Measurements from ENCODE around the gene SUSD1.

DNA sequence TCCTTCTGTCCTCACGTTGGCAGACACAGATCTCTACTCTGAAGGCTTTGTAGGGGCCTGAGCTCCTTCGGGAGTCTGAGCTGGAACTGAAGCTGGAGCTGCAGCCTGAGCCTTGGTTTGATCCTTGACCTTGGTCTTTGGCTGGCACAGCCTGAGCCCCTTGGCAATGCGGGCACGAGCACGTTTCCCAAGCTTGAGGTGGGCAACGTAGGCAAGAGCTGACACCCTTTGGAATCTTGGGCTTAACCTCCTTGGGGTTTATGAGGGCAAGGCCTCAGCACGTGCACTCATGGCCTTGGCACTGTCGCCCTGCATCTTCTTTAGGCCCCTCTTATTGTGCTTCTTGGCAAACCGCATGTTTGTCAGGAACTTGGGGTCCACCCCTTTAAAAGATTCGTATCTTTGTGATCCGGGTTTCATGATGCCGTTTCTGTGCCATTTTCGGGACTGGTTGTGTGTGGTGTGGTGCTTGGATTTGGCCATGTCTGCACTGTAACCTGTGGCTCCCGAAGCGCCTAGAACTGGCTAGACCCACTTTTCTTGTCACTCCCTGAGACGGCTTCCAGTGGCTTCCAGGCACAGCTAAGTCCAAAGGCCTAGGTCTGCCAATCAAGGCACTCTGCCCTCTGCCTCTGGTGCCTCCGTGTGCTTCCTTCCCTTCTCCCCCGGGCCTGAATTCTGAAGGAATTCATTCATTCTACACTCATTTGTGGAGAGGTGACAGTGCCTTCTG is 1.4 kb downstream of the SUSD1 start:
- TF ChIP-seq, protein P1, sequence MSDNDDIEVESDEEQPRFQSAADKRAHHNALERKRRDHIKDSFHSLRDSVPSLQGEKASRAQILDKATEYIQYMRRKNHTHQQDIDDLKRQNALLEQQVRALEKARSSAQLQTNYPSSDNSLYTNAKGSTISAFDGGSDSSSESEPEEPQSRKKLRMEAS (IDR thresholded peaks at IDR 0.05), result no peak
- TF ChIP-seq, protein P2, sequence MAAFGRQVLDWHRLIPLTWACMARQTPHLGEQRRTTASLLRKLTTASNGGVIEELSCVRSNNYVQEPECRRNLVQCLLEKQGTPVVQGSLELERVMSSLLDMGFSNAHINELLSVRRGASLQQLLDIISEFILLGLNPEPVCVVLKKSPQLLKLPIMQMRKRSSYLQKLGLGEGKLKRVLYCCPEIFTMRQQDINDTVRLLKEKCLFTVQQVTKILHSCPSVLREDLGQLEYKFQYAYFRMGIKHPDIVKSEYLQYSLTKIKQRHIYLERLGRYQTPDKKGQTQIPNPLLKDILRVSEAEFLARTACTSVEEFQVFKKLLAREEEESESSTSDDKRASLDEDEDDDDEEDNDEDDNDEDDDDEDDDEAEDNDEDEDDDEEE (CRISPR knock-in tag; IDR thresholded peaks at IDR 0.05), result no peak
- TF ChIP-seq POLR2A (IDR thresholded peaks at IDR 0.05; ENCODE audit: insufficient read depth in 1 of 2, low read depth in 2 of 2, low read length in 2 of 2) (no peak), RELA (CRISPR knock-in tag; IDR thresholded peaks at IDR 0.05) (no peak), POLR2AphosphoS5 (IDR thresholded peaks at IDR 0.05; ENCODE audit: low read depth, low read length) (no peak), GABPB1 (CRISPR knock-in tag; IDR thresholded peaks at IDR 0.05) (no peak), CENPT (CRISPR knock-in tag; IDR thresholded peaks at IDR 0.05; ENCODE audit: low read depth) (no peak), ZFY (CRISPR knock-in tag; IDR thresholded peaks at IDR 0.05) (no peak), ARHGAP35 (CRISPR knock-in tag; IDR thresholded peaks at IDR 0.05; ENCODE audit: borderline replicate concordance) (no peak)
- TF ChIP-seq, protein P3, sequence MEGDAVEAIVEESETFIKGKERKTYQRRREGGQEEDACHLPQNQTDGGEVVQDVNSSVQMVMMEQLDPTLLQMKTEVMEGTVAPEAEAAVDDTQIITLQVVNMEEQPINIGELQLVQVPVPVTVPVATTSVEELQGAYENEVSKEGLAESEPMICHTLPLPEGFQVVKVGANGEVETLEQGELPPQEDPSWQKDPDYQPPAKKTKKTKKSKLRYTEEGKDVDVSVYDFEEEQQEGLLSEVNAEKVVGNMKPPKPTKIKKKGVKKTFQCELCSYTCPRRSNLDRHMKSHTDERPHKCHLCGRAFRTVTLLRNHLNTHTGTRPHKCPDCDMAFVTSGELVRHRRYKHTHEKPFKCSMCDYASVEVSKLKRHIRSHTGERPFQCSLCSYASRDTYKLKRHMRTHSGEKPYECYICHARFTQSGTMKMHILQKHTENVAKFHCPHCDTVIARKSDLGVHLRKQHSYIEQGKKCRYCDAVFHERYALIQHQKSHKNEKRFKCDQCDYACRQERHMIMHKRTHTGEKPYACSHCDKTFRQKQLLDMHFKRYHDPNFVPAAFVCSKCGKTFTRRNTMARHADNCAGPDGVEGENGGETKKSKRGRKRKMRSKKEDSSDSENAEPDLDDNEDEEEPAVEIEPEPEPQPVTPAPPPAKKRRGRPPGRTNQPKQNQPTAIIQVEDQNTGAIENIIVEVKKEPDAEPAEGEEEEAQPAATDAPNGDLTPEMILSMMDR (CRISPR knock-in tag; IDR thresholded peaks at IDR 0.05), result no peak
- TF ChIP-seq, protein P4, sequence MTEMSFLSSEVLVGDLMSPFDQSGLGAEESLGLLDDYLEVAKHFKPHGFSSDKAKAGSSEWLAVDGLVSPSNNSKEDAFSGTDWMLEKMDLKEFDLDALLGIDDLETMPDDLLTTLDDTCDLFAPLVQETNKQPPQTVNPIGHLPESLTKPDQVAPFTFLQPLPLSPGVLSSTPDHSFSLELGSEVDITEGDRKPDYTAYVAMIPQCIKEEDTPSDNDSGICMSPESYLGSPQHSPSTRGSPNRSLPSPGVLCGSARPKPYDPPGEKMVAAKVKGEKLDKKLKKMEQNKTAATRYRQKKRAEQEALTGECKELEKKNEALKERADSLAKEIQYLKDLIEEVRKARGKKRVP (CRISPR knock-in tag; IDR thresholded peaks at IDR 0.05), result no peak
- TF ChIP-seq, protein P5, sequence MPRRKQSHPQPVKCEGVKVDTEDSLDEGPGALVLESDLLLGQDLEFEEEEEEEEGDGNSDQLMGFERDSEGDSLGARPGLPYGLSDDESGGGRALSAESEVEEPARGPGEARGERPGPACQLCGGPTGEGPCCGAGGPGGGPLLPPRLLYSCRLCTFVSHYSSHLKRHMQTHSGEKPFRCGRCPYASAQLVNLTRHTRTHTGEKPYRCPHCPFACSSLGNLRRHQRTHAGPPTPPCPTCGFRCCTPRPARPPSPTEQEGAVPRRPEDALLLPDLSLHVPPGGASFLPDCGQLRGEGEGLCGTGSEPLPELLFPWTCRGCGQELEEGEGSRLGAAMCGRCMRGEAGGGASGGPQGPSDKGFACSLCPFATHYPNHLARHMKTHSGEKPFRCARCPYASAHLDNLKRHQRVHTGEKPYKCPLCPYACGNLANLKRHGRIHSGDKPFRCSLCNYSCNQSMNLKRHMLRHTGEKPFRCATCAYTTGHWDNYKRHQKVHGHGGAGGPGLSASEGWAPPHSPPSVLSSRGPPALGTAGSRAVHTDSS (CRISPR knock-in tag; conservative IDR thresholded peaks at IDR 0.05), result no peak

All from HepG2 (cell line).